ENCODE results near the gene KBTBD6.
"Not testable (repeated sequence)": the region's sequence is repeated elsewhere in the genome, so short reads cannot be mapped to it uniquely, and the experiment has no call there.

KBTBD6 gene

GRCh38 chr13:41131660-41132511, 716 bp downstream of the KBTBD6 start:
- not testable (repeated sequence) for DNase-seq

- not testable (repeated sequence) for DNase-seq
These were observed 1.4 kb downstream of the KBTBD6 start for GRCh38 chr13:41131189-41131588.

- DNase-seq = no peak
These were observed 2.2 kb downstream of the KBTBD6 start for GRCh38 chr13:41130356-41130755.

- DNase-seq = no peak
These were observed 4.9 kb downstream of the KBTBD6 start for GRCh38 chr13:41127701-41128100.

GRCh38 chr13:41122838-41123237, 9.8 kb downstream of the KBTBD6 start:
- no peak for DNase-seq

GRCh38 chr13:41117869-41118268, 14.7 kb downstream of the KBTBD6 start:
- no peak for DNase-seq

- no peak for DNase-seq
These were observed 21.1 kb downstream of the KBTBD6 start for GRCh38 chr13:41111454-41111853.

- DNase-seq = no peak
These were observed 25.0 kb downstream of the KBTBD6 start for GRCh38 chr13:41107584-41108014.

- DNase-seq = no peak
These were observed 25.5 kb downstream of the KBTBD6 start for GRCh38 chr13:41107104-41107571.

GRCh38 chr13:41099986-41100385, 32.6 kb downstream of the KBTBD6 start:
- no peak for DNase-seq

GRCh38 chr13:41098761-41099160, 33.8 kb downstream of the KBTBD6 start:
- no peak for DNase-seq

GRCh38 chr13:41095681-41096080, 36.9 kb downstream of the KBTBD6 start:
- not testable (repeated sequence) for DNase-seq

- no peak for DNase-seq
These were observed 46.5 kb downstream of the KBTBD6 start for GRCh38 chr13:41085961-41086585.

GRCh38 chr13:41079725-41080124, 52.9 kb downstream of the KBTBD6 start:
- DNase-seq = no peak
